HUES48 (cell line): ENCODE results near the gene PFKFB2.

ENCODE experiments used
- H3K27ac ChIP-seq: one replicate; pipeline ENCODE4 v1.7.0; 2013; ENCODE audit warnings: low read depth, low read length, inconsistent platforms
- H3K27me3 ChIP-seq: 2 replicates; pipeline ENCODE4 v1.6.1; 2013; ENCODE audit warnings: mild to moderate bottlenecking, low read length; ENCODE audit not compliant: control insufficient read depth, insufficient read depth
- H3K36me3 ChIP-seq: 2 replicates; pipeline ENCODE4 v1.6.1; 2013; ENCODE audit warnings: low read length; ENCODE audit not compliant: control insufficient read depth, insufficient read depth
- H3K4me1 ChIP-seq: 2 replicates; pipeline ENCODE4 v1.6.1; 2013; ENCODE audit warnings: mild to moderate bottlenecking, low read length; ENCODE audit not compliant: control insufficient read depth, insufficient read depth
- H3K4me3 ChIP-seq: 2 replicates; pipeline ENCODE4 v1.5.1; 2013; ENCODE audit warnings: mild to moderate bottlenecking, low read depth, low read length
- H3K9ac ChIP-seq: 2 replicates; pipeline ENCODE4 v1.6.1; 2013; ENCODE audit warnings: mild to moderate bottlenecking, low read depth, low read length, moderate library complexity
- H3K9me3 ChIP-seq: 2 replicates; pipeline ENCODE4 v1.6.1; 2013; ENCODE audit warnings: low read length; ENCODE audit not compliant: control insufficient read depth, insufficient read depth

The PFKFB2 gene

DNA sequence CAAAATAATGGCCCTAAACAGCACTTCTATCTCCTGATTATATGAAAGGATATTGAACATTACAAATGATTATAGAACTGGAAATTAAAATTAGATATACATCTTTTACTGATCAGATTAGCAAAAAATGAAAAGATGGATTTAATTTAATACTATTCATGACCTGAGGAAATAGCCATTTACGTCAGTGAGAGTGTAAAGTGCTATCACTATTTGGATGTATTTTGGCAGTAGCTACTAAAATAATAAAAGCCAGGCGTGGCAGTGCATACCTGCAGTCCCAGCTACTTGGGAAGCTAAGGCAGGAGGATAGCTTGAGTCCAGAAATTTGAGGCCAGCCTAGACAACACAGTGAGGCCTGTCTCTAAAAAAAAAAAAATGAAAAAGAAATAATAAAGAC, 40.9 kb downstream of the PFKFB2 start:
- no peak overlapping the region for H3K4me3 ChIP-seq
- no peak overlapping the region for H3K9ac ChIP-seq
- H3K27ac ChIP-seq, result no peak overlapping the region
- H3K27me3 ChIP-seq, result no peaks in the 10 kb centered on the region
- H3K4me1 ChIP-seq, result no peaks in the 10 kb centered on the region
- no peaks in the 10 kb centered on the region; the same call in 1 of the 2 replicates for H3K36me3 ChIP-seq
- peaks cover 14% of the 10 kb centered on the region for H3K9me3 ChIP-seq

DNA sequence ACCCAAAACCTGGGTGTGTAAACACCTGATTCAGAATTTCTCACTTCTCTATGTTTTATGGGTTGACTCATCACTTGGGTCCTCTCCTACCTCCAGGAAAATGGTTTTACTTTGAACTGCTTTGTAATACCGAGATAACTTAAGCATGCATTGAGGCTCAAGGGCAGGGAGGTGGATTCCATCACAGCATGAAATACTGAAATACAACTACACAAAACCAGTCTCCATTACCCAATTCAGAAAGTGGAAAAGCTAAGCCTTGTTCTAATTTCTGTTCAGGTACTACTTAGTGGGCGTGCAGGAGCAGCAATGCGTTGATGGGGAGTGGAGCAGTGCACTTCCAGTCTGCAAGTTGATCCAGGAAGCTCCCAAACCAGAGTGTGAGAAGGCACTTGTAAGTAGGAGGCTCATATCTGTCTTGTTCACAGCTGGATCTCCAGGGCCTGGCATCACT, 44.8 kb downstream of the PFKFB2 start:
- Histone ChIP-seq H3K4me1 (no peaks in the 10 kb centered on the region), H3K27me3 (no peaks in the 10 kb centered on the region), H3K36me3 (no peaks in the 10 kb centered on the region; the same call in 1 of the 2 replicates), H3K9ac (no peak overlapping the region), H3K4me3 (no peak overlapping the region), H3K9me3 (peaks cover 18% of the 10 kb centered on the region), H3K27ac (no peak overlapping the region)

DNA sequence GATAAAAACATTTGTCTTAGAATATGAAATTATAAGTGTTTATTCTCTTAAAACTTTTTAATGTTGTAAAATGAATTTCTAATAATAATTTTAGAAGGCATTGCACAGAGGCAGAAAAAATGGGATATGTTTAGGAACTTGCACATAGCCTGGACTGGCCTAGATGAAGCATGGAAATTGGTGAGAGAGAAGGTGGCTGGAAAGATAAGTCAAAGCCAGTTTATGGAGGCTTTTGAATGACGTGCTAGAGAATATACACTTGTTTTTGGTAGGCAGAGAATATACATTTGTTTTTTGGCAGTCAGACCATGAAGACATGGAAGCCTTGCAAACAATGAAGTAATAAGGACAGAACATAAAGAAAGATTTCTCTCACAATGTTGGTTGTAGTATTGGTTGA, 48.6 kb downstream of the PFKFB2 start:
- Histone ChIP-seq H3K9ac (no peak overlapping the region), H3K4me1 (no peaks in the 10 kb centered on the region), H3K27me3 (no peaks in the 10 kb centered on the region)

DNA sequence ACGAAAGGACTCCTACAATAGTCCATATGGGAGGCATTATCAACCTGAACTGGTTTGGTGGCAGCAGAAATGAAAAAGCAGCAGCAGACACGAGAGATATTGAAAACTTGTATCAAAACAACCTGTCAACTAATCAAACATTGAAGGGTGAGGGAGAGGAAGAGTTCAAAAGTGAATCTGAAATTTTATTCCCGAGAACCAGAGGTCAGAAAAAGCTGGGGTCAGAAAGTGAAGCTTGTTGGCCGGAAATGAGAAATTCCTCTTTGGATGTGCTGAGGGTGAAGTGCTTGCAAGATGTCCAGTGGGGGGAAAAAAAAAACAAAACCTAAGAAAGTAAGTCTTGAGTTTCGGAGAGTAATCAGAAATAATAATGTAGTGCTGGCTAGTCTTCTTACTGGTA, 49.1 kb downstream of the PFKFB2 start:
- Histone ChIP-seq H3K9ac (no peak overlapping the region), H3K36me3 (no peaks in the 10 kb centered on the region; the same call in 1 of the 2 replicates), H3K27me3 (no peaks in the 10 kb centered on the region)

More for the DNA sequence above, 48.6 kb downstream of the PFKFB2 start:
- H3K27ac ChIP-seq, result no peak overlapping the region
- H3K36me3 ChIP-seq, result no peaks in the 10 kb centered on the region; the same call in 1 of the 2 replicates
- peaks cover 18% of the 10 kb centered on the region for H3K9me3 ChIP-seq
- H3K4me3 ChIP-seq, result no peak overlapping the region

DNA sequence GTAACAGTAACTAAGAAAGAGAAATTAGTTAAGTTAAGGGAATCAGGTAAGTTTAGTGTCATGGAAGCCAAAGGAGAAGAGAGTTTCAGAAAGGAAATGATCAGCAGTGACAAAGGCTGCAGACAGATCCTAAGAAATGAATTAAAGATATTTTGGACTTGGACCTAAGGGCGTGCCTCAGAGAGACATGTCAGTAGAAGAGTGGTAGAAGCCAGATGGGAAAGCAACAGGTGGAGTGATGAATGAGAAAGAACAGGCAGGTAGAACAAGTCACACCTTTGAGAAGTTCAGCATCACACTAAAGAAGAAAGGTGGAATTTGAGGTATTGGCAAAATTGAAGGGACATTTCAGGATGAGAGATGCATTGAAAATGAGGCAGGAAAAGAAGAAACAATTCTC, 49.6 kb downstream of the PFKFB2 start:
- Histone ChIP-seq H3K9me3 (peaks cover 15% of the 10 kb centered on the region), H3K4me1 (no peaks in the 10 kb centered on the region), H3K27ac (no peak overlapping the region), H3K36me3 (no peaks in the 10 kb centered on the region; the same call in 1 of the 2 replicates), H3K4me3 (no peak overlapping the region), H3K9ac (no peak overlapping the region), H3K27me3 (no peaks in the 10 kb centered on the region)

More for the DNA sequence above, 49.1 kb downstream of the PFKFB2 start:
- Histone ChIP-seq H3K9me3 (peaks cover 18% of the 10 kb centered on the region), H3K4me1 (no peaks in the 10 kb centered on the region), H3K27ac (no peak overlapping the region), H3K4me3 (no peak overlapping the region)

DNA sequence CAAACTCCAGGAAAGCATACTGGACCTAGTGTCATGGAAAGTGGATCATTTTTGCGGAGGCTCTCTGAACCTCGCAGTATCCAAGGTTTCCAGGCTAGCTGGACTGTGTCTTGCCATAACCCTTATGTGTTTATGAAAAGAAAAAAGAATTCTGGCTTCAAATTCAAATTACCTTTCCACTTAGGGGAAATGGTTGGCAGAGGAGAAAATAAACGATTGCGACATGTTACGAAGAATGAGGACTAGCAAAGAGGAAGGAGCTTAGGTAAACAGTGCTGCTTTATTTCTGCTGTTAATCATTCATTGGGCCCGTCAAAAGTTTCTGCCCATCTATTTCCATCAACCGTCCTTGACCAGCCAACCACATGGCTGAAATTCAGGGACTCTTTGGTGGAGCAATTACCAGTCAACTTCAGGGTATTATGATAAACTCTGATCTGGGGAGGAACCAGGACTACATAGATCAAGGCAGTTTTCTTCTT, 50.9 kb downstream of the PFKFB2 start, which contains the start of gene C4BPA:
Gene C4BPA (plus strand): TSS at position 342 of the 482 bp plus-strand sequence. CDS start 8,793 bp downstream, outside the sequence.
- H3K27me3 ChIP-seq, result no peaks in the 10 kb centered on the region
- no peaks in the 10 kb centered on the region for H3K36me3 ChIP-seq
- H3K9me3 ChIP-seq, result peaks cover 4% of the 10 kb centered on the region; the same call in 1 of the 2 replicates
- H3K4me3 ChIP-seq, result no peak within 1 kb of the TSS
- no peak within 1 kb of the TSS for H3K9ac ChIP-seq
- H3K27ac ChIP-seq, result no peak within 1 kb of the TSS
- no peaks in the 10 kb centered on the region for H3K4me1 ChIP-seq

DNA sequence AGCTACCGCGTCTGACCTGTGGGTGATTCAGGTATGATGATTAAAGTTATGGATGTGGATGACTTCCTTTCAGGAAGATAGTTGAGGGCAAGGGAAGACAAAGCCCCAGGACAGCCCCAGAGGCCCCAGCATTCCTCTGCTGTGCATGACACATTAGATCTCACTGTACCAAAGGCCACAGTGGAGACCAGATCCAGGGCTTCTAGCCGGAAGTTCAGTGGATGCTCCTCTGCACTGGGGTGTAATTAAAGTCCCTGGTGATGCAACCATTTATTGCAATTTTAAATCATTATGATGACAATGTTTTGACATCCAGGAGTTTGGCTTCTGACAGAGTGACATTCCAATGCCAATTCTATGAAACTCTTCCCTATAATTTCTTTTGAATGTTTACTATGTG, 55.9 kb downstream of the PFKFB2 start:
- H3K9me3 ChIP-seq, result no peaks in the 10 kb centered on the region

DNA sequence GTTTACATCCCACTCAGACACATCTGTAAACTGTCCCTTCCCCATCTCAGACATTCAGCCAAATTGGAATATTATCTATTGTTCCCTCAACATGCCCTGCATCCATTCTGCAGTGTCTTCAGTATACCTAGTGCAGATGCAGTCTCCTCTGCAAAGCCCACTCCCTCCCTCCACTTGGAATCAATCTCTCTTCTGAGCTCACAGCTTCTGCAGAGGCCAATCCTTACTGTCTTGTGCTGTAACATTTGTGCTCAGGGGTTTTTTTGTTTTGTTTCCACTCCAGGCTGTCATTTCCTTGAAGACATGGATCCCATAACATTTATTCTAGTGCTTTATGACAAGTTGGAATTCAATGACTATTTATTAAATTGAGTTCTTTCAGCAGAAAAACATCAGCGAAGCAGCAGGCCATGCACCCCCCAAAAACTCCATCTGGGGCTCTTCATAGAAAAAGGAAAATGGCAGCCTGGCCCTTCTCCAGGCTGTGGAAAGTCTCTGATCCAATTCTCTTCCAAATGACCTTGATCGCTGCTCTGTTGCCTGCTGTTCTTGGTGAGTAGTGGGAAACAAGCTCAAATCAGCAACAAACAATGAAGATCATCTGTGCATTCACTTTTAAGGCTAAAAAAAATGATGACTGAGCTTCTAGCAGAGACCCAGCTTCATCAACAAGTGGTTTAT, 59.7 kb downstream of the PFKFB2 start:
- H3K9me3 ChIP-seq, result no peaks in the 10 kb centered on the region

More for the DNA sequence above, 55.9 kb downstream of the PFKFB2 start:
- Histone ChIP-seq H3K27ac (no peak overlapping the region), H3K27me3 (no peaks in the 10 kb centered on the region), H3K4me1 (no peaks in the 10 kb centered on the region), H3K36me3 (no peaks in the 10 kb centered on the region), H3K4me3 (no peak overlapping the region), H3K9ac (no peak overlapping the region)

DNA sequence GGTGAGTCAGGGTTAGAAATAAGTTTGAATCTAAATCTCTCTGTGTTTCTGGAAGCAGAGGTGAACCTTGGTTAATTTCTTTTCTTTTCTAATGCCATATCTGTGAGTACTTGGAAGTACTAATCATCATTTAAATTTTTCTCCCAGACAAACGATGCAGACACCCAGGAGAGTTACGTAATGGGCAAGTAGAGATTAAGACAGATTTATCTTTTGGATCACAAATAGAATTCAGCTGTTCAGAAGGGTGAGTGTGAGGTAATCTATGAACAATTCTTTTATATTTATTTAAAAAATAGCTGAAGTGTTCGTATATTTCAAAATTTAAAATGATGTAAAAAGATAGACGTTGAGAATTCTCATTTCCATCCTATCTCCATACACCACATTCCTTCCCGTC, 62.2 kb downstream of the PFKFB2 start:
- Histone ChIP-seq H3K36me3 (no peaks in the 10 kb centered on the region), H3K27me3 (no peaks in the 10 kb centered on the region), H3K9ac (no peak overlapping the region), H3K4me3 (no peak overlapping the region), H3K4me1 (no peaks in the 10 kb centered on the region), H3K9me3 (no peaks in the 10 kb centered on the region), H3K27ac (no peak overlapping the region)

More for the DNA sequence above, 59.7 kb downstream of the PFKFB2 start:
- Histone ChIP-seq H3K4me3 (no peak overlapping the region), H3K27me3 (no peaks in the 10 kb centered on the region), H3K9ac (no peak overlapping the region), H3K4me1 (no peaks in the 10 kb centered on the region), H3K36me3 (no peaks in the 10 kb centered on the region), H3K27ac (no peak overlapping the region)

DNA sequence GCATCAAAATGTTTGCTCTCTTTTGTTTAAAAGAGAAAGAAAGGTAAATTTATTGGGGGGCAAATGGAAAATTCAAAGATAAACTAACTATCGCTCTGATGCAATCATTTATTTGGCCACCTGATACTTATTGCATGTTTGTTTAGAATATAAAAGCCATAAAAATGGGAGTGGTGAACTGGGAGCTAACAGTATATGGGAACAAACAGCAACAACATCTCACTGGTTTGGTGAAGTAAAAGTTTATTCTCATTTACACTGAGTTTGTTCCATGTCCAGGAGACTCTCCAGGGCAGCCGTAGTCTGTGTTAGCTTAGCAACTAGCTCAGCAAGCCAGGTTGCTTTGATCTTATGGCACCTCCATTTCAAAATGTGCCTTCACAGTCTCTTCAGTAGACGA, 71.3 kb downstream of the PFKFB2 start:
- no peak overlapping the region for H3K27ac ChIP-seq
- H3K9me3 ChIP-seq, result no peaks in the 10 kb centered on the region; the same call in 1 of the 2 replicates
- 0 out of 2 replicates have a peak, but pooled peaks cover 4% of the 10 kb centered on the region for H3K4me1 ChIP-seq
- no peaks in the 10 kb centered on the region for H3K36me3 ChIP-seq
- H3K9ac ChIP-seq, result no peak overlapping the region
- H3K27me3 ChIP-seq, result no peaks in the 10 kb centered on the region
- H3K4me3 ChIP-seq, result no peak overlapping the region

DNA sequence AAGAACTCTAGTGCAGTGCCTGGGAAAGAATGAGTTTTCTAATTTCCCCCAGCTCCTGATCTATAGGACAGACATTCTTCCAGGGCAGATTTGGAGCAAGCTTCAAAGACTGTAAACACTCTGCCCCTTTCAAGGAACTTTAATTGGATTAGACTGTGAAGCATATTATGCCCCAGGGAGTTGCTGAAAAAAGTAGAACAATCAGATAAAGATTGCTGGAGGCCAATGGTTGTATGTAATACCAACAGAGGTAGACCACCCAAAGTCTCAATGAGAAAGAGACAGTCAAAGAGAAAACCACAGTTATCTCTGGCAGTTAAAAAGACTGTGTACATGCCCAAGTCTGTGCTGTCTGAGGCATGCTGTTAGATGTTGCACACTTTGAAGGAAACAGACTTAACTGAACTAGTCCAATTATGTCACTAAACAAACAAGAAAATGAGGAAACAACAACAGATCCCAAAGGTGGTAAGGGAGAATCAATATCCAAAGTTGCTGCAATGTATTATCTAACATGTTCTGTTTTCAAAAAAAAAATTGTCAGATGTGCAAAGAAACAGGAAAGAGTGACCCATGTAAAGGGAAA, 75.4 kb downstream of the PFKFB2 start:
- Histone ChIP-seq H3K9ac (no peak overlapping the region), H3K4me1 (0 out of 2 replicates have a peak, but pooled peaks cover 4% of the 10 kb centered on the region), H3K4me3 (no peak overlapping the region), H3K36me3 (no peaks in the 10 kb centered on the region), H3K27ac (no peak overlapping the region), H3K27me3 (no peaks in the 10 kb centered on the region), H3K9me3 (no peaks in the 10 kb centered on the region; the same call in 1 of the 2 replicates)
